HL-60 (cell line): ENCODE results near the gene SDK1.

Experiments used
- CTCF ChIP-seq: IDR thresholded peaks from one replicate; pipeline ENCODE4 v1.5.1; 2011; ENCODE audit warnings: low read length, control low read depth, inconsistent platforms; ENCODE audit not compliant: insufficient read depth
- POLR2AphosphoS5 ChIP-seq: IDR thresholded peaks from 2 replicates; pipeline ENCODE4 v1.6.1; 2012; ENCODE audit warnings: low read depth
- SPI1 ChIP-seq: IDR thresholded peaks from 2 replicates; pipeline ENCODE4 v1.6.1; 2012; ENCODE audit warnings: low read depth, mild to moderate bottlenecking, borderline replicate concordance

GRCh38 chr7:3425087-3425486, 124.0 kb downstream of the SDK1 start:
- TF ChIP-seq CTCF (no peak), POLR2AphosphoS5 (no peak), SPI1 (no peak)
